ENCODE results near the gene CASK. TPM values are rescaled to one million over a fixed set of nuclear protein-coding genes. Genes with fewer than 3 reads are reported as not detected.

Gene CASK
- total RNA-seq, 1 donor from 2014 or later: 58.8 TPM

DNA sequence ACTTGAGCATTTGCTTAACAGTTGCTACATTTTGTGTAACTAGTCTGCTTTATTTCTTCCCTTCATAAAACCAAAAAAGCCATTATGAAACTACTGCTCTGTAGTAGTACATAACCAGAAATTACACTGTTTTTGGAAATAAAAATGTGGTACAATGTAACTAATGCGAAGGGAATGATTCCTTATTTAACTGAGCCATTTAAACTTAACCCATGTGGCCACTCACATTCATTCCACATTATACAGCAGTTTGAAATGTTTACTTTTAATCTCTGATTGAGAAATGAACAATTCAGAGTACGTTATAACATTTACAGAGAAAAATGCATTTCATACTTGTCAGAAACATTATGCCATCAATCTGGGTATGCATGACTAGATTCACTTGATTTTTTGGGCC, 382.0 kb downstream of the CASK start:
- no peak overlapping the region for H3K4me3 ChIP-seq (ENCODE audit: low read depth, low read length)
- no peak for TF ChIP-seq CTCF (conservative IDR thresholded peaks at IDR 0.05; ENCODE audit: low read depth, low read length)
- DNase-seq (ENCODE audit: low read depth): no peak

DNA sequence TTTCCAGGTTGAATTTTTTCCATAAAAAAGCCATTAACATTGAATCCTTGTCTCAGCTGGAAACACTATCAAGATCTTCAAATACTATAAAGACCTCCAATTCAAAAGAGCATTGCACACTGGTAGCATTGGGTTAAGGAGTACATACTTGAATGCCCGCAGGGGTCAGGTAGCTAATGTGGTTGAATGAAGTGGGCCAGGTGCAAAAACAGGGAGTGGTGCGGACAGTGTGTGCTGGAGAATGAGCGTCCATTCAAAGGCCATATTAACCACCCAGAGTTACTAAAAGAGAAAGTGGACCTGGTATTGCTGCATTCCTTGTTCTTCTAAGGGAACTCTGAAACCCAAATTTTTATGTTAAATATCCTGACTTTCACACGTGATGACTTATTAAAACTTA, 384.6 kb downstream of the CASK start:
- H3K4me3 ChIP-seq (ENCODE audit: low read depth, low read length): no peak overlapping the region
- TF ChIP-seq CTCF (conservative IDR thresholded peaks at IDR 0.05; ENCODE audit: low read depth, low read length): no peak
- no peak for DNase-seq (ENCODE audit: low read depth)

DNA sequence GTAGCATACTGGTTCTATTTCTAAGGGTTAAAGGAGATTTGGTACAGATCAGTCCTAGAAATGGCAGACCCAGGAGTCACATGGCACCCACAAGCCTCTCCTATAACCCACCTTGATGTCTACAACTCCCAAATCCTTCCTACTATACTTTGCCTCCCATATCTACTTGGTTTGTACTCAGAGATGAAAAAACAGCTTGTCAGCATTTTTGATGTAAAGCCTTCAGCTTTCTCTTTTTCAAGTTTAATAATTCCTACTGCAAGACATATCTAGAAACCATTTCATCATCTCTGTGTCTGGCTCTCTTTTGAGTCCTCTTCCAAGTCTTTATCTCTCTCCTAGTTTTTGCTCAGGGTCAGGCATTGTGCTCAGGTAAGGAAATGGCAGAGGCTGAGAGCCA, 393.3 kb downstream of the CASK start:
- no peak overlapping the region for H3K4me3 ChIP-seq (ENCODE audit: low read depth, low read length)
- no peak for TF ChIP-seq CTCF (conservative IDR thresholded peaks at IDR 0.05; ENCODE audit: low read depth, low read length)
- no peak for DNase-seq (ENCODE audit: low read depth)

- TF ChIP-seq CTCF (conservative IDR thresholded peaks at IDR 0.05; ENCODE audit: low read depth, low read length): no peak
- no peak for DNase-seq (ENCODE audit: low read depth)
- no peak overlapping the region for H3K4me3 ChIP-seq (ENCODE audit: low read depth, low read length)
Observed at GRCh38 chrX:41529221-41529620, 394.1 kb downstream of the CASK start.

- TF ChIP-seq CTCF (conservative IDR thresholded peaks at IDR 0.05; ENCODE audit: low read depth, low read length): no peak
- no peak for DNase-seq (ENCODE audit: low read depth)
- H3K4me3 ChIP-seq (ENCODE audit: low read depth, low read length): no peak overlapping the region
Observed at GRCh38 chrX:41528784-41529183, 394.6 kb downstream of the CASK start.

- H3K4me3 ChIP-seq (ENCODE audit: low read depth, low read length): no peak overlapping the region
- DNase-seq (ENCODE audit: low read depth): peak; percentile 59
- TF ChIP-seq CTCF (conservative IDR thresholded peaks at IDR 0.05; ENCODE audit: low read depth, low read length): no peak
Observed at GRCh38 chrX:41526925-41527324, 396.4 kb downstream of the CASK start.

DNA sequence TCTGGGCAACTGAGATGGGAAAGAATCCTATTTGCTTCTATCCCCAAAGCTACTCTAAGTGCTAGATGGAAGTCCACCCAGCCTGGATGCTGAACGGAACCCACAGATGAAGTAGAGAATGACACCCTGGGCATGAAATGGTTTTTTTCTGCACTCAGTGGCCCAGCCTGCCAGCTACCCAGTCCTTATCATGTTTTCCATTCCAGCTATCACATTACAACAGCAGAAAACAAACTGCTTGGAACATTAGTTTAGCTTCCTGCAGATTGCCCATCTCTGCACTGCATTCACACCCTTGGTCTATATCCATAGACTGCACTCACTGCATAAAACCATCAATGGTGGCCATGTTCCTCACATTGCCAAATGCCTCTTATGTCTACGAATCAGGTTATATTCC, 397.1 kb downstream of the CASK start:
- TF ChIP-seq CTCF (conservative IDR thresholded peaks at IDR 0.05; ENCODE audit: low read depth, low read length): no peak
- H3K4me3 ChIP-seq (ENCODE audit: low read depth, low read length): no peak overlapping the region
- no peak for DNase-seq (ENCODE audit: low read depth)

All from epithelial cell of proximal tubule (primary cell).